Hepatocyte (in vitro differentiated cells): Measurements from ENCODE around the gene SLC12A6. TPM values are rescaled to one million over a fixed set of nuclear protein-coding genes. Genes with fewer than 3 reads are reported as not detected.

ENCODE experiments used
- DNase-seq: peaks from one replicate; pipeline ENCODE4 v3.0.0-alpha.2; 2016; ENCODE audit warnings: low spot score
- H2AFZ ChIP-seq: fragments of 200-600 bp; sonication (generic); 2 replicates; pipeline ENCODE4 v1.6.0; 2016; ENCODE audit warnings: antibody characterized with exemption, mild to moderate bottlenecking
- H3K27ac ChIP-seq: fragments of 200-600 bp; sonication (generic); 2 replicates; pipeline ENCODE4 v1.5.1; 2016; ENCODE audit warnings: mild to moderate bottlenecking
- H3K27me3 ChIP-seq: fragments of 200-600 bp; sonication (generic); 2 replicates; pipeline ENCODE4 v1.6.1; 2016
- H3K36me3 ChIP-seq: fragments of 200-600 bp; sonication (generic); replicated peaks from 2 replicates; pipeline ENCODE4 v1.5.1; 2016; ENCODE audit warnings: low read depth; ENCODE audit not compliant: insufficient read depth
- H3K4me1 ChIP-seq: fragments of 200-600 bp; sonication (generic); 2 replicates; pipeline ENCODE4 v1.5.1; 2016; ENCODE audit warnings: mild to moderate bottlenecking, moderate library complexity; ENCODE audit not compliant: insufficient read depth
- H3K4me2 ChIP-seq: fragments of 200-600 bp; sonication (generic); 2 replicates; pipeline ENCODE4 v1.6.0; 2016
- H3K4me3 ChIP-seq: fragments of 200-600 bp; sonication (generic); 2 replicates; pipeline ENCODE4 v1.5.1; 2016; ENCODE audit warnings: mild to moderate bottlenecking
- H3K79me2 ChIP-seq: fragments of 200-600 bp; sonication (generic); 2 replicates; pipeline ENCODE4 v1.6.0; 2017; ENCODE audit warnings: mild to moderate bottlenecking
- H3K9me2 ChIP-seq: fragments of 200-600 bp; sonication (generic); replicated peaks from 2 replicates; pipeline ENCODE4 v1.6.0; 2017; ENCODE audit warnings: mild to moderate bottlenecking; ENCODE audit not compliant: insufficient read depth
- H3K9me3 ChIP-seq: fragments of 200-600 bp; sonication (generic); 2 replicates; pipeline ENCODE4 v1.5.1; 2016; ENCODE audit warnings: low read depth, mild to moderate bottlenecking
- H4K20me1 ChIP-seq: fragments of 200-600 bp; sonication (generic); 2 replicates; pipeline ENCODE4 v1.6.0; 2016; ENCODE audit warnings: mild to moderate bottlenecking; ENCODE audit not compliant: insufficient read depth, poor library complexity, severe bottlenecking
- CTCF ChIP-seq: fragments of 200-600 bp; sonication (generic); IDR thresholded peaks from 2 replicates; pipeline ENCODE4 v1.5.1; 2016; ENCODE audit warnings: antibody characterized with exemption, mild to moderate bottlenecking; ENCODE audit not compliant: poor library complexity
- EZH2 ChIP-seq: fragments of 200-600 bp; sonication (generic); IDR thresholded peaks from 2 replicates; pipeline ENCODE4 v1.6.1; 2016; ENCODE audit warnings: antibody characterized with exemption, mild to moderate bottlenecking, borderline replicate concordance
- EZH2phosphoT487 ChIP-seq: fragments of 200-600 bp; sonication (generic); IDR thresholded peaks from one replicate; pipeline ENCODE4 v1.6.1; 2018; ENCODE audit warnings: antibody characterized with exemption, mild to moderate bottlenecking, low read depth, moderate library complexity; ENCODE audit not compliant: unreplicated experiment, severe bottlenecking
- WGBS: methylation state at CpG from one replicate; pipeline ENCODE4 v1.1.6; 2016; ENCODE audit warnings: low lambda C conversion rate; ENCODE audit errors: missing lambda C conversion rate; 5-methylcytosine and 5-hydroxymethylcytosine counted together
- polyA plus RNA-seq: library from polyadenylated mRNA; unstranded; fragments of >200 nt; fragmentation: Nextera tagmentation; extraction: Ambion mirVana; gene quantifications from 2 replicates; pipeline ENCODE4 v1.2.1, GENCODE V29; 2016
- total RNA-seq: library from RNA; depleted of rRNA; stranded (reverse); fragments of >200 nt; gene quantifications from 2 replicates; pipeline ENCODE4 v1.2.3, GENCODE V29; 2014

The SLC12A6 gene
- total and polyA plus RNA-seq, 2 experiments from 2014 or later, result 7.4 to 13.1 TPM

DNA sequence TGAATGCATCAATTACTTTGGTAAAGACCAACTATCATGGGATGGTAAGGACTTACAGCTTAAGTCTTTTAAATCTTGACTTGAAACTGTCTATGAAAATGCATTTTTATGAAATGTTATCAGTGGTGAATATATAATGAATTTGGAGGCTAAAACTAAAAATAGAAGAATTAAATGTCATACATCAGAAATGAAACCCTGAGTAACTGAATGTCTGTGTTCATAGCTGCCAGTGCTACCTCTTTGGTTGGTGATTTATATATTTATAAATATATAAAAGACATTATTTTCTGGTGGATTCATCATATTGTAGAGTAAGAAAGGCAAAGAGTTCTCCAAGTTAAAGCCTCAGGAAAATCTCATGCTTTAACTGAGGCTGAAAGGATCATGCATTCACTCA is 12.2 kb downstream of the SLC12A6 start:
- no peak overlapping the region for H3K4me2 ChIP-seq
- H3K9me3 ChIP-seq, result no peaks in the 10 kb centered on the region
- H3K27ac ChIP-seq, result no peak overlapping the region
- H4K20me1 ChIP-seq, result no peaks in the 10 kb centered on the region
- DNase-seq, result no peak
- no peaks in the 10 kb centered on the region for H3K27me3 ChIP-seq
- no peak for TF ChIP-seq EZH2
- no peak for TF ChIP-seq CTCF
- no peak for TF ChIP-seq EZH2phosphoT487
- H3K4me3 ChIP-seq, result no peak overlapping the region
- no peaks in the 10 kb centered on the region for H3K9me2 ChIP-seq
- H3K4me1 ChIP-seq, result no peaks in the 10 kb centered on the region
- H2AFZ ChIP-seq, result no peak overlapping the region
- H3K79me2 ChIP-seq, result no peaks in the 10 kb centered on the region
- H3K36me3 ChIP-seq, result no peaks in the 10 kb centered on the region

- 87% methylated on average over 1 of the region's 1 CpG for WGBS
- DNase-seq, result no peak
- H3K27me3 ChIP-seq, result no peaks in the 10 kb centered on the region
- H3K36me3 ChIP-seq, result no peaks in the 10 kb centered on the region
- H3K4me2 ChIP-seq, result no peak overlapping the region
- H2AFZ ChIP-seq, result no peak overlapping the region
- H3K9me2 ChIP-seq, result no peaks in the 10 kb centered on the region
- no peaks in the 10 kb centered on the region for H4K20me1 ChIP-seq
- no peak overlapping the region for H3K27ac ChIP-seq
- H3K4me3 ChIP-seq, result no peak overlapping the region
- H3K4me1 ChIP-seq, result no peaks in the 10 kb centered on the region
- no peaks in the 10 kb centered on the region for H3K79me2 ChIP-seq
- no peak for TF ChIP-seq CTCF
- no peak for TF ChIP-seq EZH2phosphoT487
- no peak for TF ChIP-seq EZH2
- H3K9me3 ChIP-seq, result no peaks in the 10 kb centered on the region
Measured at GRCh38 chr15:34324933-34325332, 12.6 kb downstream of the SLC12A6 start.

- Histone ChIP-seq H3K4me2 (no peak overlapping the region), H3K4me1 (no peaks in the 10 kb centered on the region), H2AFZ (no peak overlapping the region), H3K27ac (no peak overlapping the region), H3K36me3 (no peaks in the 10 kb centered on the region), H3K27me3 (no peaks in the 10 kb centered on the region), H3K4me3 (no peak overlapping the region), H3K79me2 (no peaks in the 10 kb centered on the region), H3K9me3 (no peaks in the 10 kb centered on the region), H4K20me1 (no peaks in the 10 kb centered on the region), H3K9me2 (no peaks in the 10 kb centered on the region)
- DNase-seq, result no peak
- no peak for TF ChIP-seq EZH2phosphoT487
- no peak for TF ChIP-seq EZH2
- TF ChIP-seq CTCF, result no peak
- 95% methylated on average over 10 of the region's 10 CpGs for WGBS
Measured at GRCh38 chr15:34323217-34323616, 14.4 kb downstream of the SLC12A6 start.
